Measurements from ENCODE around the gene PACRG.

- TF ChIP-seq MAX (IDR thresholded peaks at IDR 0.05) (no peak), TAF1 (conservative IDR thresholded peaks at IDR 0.05) (no peak), CTCF (IDR thresholded peaks at IDR 0.05; ENCODE audit: low read depth, low read length, missing input control) (no peak), RAD21 (IDR thresholded peaks at IDR 0.05) (no peak), YY1 (IDR thresholded peaks at IDR 0.05) (no peak), FOXA2 (IDR thresholded peaks at IDR 0.05) (no peak), EGR1 (IDR thresholded peaks at IDR 0.05; ENCODE audit: low read depth in 2 of 2) (no peak), FOXA1 (IDR thresholded peaks at IDR 0.05) (no peak), SP1 (IDR thresholded peaks at IDR 0.05) (no peak), NR2F2 (IDR thresholded peaks at IDR 0.05) (no peak), RXRA (IDR thresholded peaks at IDR 0.05) (no peak), JUND (IDR thresholded peaks at IDR 0.05) (no peak), GABPA (IDR thresholded peaks at IDR 0.05 in 1 of 2, conservative IDR thresholded peaks at IDR 0.05 in 1 of 2) (no peak)
- TF ChIP-seq, protein P1, sequence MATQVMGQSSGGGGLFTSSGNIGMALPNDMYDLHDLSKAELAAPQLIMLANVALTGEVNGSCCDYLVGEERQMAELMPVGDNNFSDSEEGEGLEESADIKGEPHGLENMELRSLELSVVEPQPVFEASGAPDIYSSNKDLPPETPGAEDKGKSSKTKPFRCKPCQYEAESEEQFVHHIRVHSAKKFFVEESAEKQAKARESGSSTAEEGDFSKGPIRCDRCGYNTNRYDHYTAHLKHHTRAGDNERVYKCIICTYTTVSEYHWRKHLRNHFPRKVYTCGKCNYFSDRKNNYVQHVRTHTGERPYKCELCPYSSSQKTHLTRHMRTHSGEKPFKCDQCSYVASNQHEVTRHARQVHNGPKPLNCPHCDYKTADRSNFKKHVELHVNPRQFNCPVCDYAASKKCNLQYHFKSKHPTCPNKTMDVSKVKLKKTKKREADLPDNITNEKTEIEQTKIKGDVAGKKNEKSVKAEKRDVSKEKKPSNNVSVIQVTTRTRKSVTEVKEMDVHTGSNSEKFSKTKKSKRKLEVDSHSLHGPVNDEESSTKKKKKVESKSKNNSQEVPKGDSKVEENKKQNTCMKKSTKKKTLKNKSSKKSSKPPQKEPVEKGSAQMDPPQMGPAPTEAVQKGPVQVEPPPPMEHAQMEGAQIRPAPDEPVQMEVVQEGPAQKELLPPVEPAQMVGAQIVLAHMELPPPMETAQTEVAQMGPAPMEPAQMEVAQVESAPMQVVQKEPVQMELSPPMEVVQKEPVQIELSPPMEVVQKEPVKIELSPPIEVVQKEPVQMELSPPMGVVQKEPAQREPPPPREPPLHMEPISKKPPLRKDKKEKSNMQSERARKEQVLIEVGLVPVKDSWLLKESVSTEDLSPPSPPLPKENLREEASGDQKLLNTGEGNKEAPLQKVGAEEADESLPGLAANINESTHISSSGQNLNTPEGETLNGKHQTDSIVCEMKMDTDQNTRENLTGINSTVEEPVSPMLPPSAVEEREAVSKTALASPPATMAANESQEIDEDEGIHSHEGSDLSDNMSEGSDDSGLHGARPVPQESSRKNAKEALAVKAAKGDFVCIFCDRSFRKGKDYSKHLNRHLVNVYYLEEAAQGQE (IDR thresholded peaks at IDR 0.05) = no peak
Measured at GRCh38 chr6:163165922-163166321, 438.1 kb downstream of the PACRG start.
